Duodenal mucosa (tissue), 2 donors: ENCODE results near the gene CCDC177.

ENCODE experiments used
- H3K27ac ChIP-seq: one replicate; pipeline ENCODE4 v1.7.0; 2013; ENCODE audit warnings: low read depth, low read length
- H3K27me3 ChIP-seq, 2 donors: one replicate each; pipeline ENCODE4 v1.7.0; 2013; ENCODE audit warnings: low read length in 2 of 2, control low read depth in 1 of 2; ENCODE audit not compliant: insufficient read depth in 2 of 2, control insufficient read depth in 1 of 2
- H3K36me3 ChIP-seq, 2 donors: one replicate each; pipeline ENCODE4 v1.7.0; 2013; ENCODE audit warnings: low read length in 2 of 2, control low read depth in 1 of 2; ENCODE audit not compliant: insufficient read depth in 2 of 2, control insufficient read depth in 1 of 2
- H3K4me1 ChIP-seq, 2 donors: one replicate each; pipeline ENCODE4 v1.7.0; 2013; ENCODE audit warnings: low read length in 2 of 2, control low read depth in 1 of 2; ENCODE audit not compliant: insufficient read depth in 2 of 2, control insufficient read depth in 1 of 2
- H3K4me3 ChIP-seq, 2 donors: one replicate each; pipeline ENCODE4 v1.7.0; 2013; ENCODE audit warnings: low read length in 2 of 2, low read depth in 1 of 2
- H3K9ac ChIP-seq, 2 donors: one replicate each; pipeline ENCODE4 v1.7.0; 2013; ENCODE audit warnings: low read length in 2 of 2, low read depth in 1 of 2
- H3K9me3 ChIP-seq, 2 donors: one replicate each; pipeline ENCODE4 v1.7.0; 2013; ENCODE audit warnings: low read length in 2 of 2, control low read depth in 1 of 2; ENCODE audit not compliant: control insufficient read depth in 1 of 2

The CCDC177 gene

DNA sequence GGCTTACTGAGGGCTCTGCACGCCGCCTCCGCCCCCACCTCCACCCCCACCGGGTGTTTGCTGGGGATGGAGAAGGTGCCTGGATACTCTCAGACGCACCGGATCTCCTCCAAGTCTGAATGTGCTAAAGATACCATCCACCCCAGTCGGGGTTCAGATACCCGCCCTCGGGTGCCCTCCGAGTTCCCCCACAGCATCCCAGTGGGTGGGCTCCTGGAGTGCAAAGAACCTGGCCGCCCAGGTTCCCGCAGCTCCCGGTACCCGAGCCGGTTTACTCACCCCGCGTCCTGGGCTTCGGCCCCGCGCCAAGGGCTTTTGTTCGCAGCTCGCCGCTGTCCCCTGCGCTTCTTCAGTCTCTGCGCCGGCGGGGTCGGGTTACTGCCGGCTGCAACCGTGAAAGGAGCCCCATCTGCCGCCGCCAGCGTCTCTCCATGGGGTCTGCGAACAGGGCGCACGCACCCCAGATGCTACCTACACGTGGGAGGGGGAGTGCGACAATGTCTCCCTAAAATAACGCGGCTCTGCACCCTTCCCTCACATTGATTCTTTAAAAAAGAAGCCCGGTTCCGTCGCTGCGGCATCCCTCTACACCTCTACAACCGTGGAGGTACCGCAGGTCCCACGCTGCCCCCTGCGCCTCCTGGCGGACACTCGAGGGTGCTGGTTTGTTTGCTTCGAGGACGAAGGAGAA is at the start of gene CCDC177:
TSS of gene CCDC177 (minus strand) at position 609 of the 691 bp plus-strand sequence. CDS start 1,249 bp downstream, outside the sequence.
- H3K27me3 ChIP-seq: peaks cover 43 to 47% of the 10 kb centered on the region in 2 donors
- no peaks in the 10 kb centered on the region for H3K36me3 ChIP-seq
- peak within 1 kb of the TSS in 1 of 2 donors; percentile 48 for H3K4me3 ChIP-seq
- H3K27ac ChIP-seq: no peak within 1 kb of the TSS
- no peaks in the 10 kb centered on the region for H3K9me3 ChIP-seq
- H3K4me1 ChIP-seq: peaks cover 2 to 16% of the 10 kb centered on the region in 2 donors
- H3K9ac ChIP-seq: no peak within 1 kb of the TSS

DNA sequence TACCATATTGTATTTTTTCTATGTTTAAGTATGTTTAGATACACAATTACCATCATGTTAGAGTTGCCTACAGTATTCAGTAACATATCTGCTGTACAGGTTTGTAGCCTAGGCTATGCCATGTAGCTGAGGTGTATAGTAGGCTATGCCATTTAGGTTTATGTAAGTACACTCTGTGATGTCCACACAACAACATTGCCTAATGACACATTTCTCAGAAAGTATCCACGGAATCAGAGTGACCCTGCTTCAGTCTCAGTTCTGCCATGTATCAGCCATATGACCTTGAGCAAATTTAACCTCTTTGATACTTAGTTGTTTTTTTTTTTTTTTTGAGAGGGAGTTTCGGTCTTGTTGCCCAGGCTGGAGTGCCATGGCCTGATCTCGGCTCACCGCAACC is 49.5 kb upstream of the CCDC177 start:
- Histone ChIP-seq H3K9me3 (no peaks in the 10 kb centered on the region), H3K4me1 (peaks cover 29 to 43% of the 10 kb centered on the region in 2 donors), H3K4me3 (no peak overlapping the region), H3K36me3 (no peaks in the 10 kb centered on the region), H3K27me3 (no peaks in the 10 kb centered on the region), H3K9ac (no peak overlapping the region), H3K27ac (no peak overlapping the region)

DNA sequence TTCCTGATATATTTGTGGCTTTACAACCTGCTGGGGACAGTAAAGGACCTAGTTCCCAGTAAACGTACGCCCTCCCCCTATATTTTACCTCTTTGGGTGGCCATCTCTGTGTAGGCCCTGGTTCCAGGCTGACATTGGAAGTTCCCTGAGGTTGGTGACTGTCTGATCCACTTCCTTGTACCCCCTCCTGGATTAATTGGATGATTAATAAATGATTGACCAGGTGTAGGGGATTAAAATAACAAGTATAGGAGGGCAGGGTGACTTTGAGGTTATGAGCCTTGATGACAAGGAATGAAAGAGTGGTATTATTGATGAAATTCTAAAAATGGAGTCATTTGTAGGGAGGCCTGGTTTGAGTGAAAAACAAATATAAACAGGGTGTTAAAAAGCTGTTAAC is 46.3 kb upstream of the CCDC177 start:
- no peak overlapping the region for H3K9ac ChIP-seq
- H3K4me3 ChIP-seq: no peak overlapping the region
- H3K4me1 ChIP-seq: peaks cover 56 to 70% of the 10 kb centered on the region in 2 donors
- H3K9me3 ChIP-seq: no peaks in the 10 kb centered on the region
- H3K27me3 ChIP-seq: no peaks in the 10 kb centered on the region
- H3K36me3 ChIP-seq: no peaks in the 10 kb centered on the region
- no peak overlapping the region for H3K27ac ChIP-seq

DNA sequence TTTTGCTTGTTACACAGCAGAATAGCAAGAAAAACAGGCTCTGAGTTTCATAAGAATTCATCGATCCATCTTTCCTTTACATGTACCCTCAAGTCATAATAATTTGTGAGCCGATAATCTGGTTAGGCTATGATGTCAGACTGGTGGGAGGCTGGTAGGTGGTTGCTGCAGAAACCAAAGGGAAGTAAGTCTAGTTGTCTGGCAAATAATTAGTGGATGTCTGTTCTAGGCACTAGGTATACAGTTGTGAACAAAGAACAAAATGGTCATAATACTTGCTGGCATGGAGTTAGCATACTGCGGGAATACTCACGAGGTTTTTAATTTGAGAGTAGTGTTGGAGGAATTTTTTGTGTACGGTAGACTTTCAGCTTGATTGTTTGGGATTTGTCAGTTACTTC is 45.5 kb upstream of the CCDC177 start:
- no peak overlapping the region for H3K27ac ChIP-seq
- no peak overlapping the region for H3K4me3 ChIP-seq
- peaks cover 57 to 70% of the 10 kb centered on the region in 2 donors for H3K4me1 ChIP-seq
- H3K9ac ChIP-seq: no peak overlapping the region
- no peaks in the 10 kb centered on the region for H3K9me3 ChIP-seq
- H3K36me3 ChIP-seq: no peaks in the 10 kb centered on the region
- H3K27me3 ChIP-seq: no peaks in the 10 kb centered on the region

DNA sequence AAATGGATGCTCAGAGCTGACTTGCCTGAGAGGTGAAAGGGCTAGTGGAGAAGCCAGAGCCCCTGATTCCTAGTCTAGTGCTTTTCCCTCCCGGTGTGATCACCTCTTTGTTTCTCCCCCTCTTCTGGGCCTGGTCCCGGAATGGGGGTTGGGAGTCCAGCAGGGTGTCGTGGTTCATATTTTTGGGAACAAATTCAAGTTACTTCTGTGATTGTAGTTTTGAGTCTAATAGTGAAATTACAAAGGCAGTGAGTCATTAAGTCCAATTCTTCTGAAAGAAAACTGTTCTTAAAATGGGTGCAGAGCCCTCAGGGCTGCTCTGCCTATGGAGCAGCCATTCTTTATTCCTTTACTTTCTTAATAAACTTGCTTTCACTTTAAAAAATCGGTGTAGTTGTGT is 44.3 kb upstream of the CCDC177 start:
- no peak overlapping the region for H3K9ac ChIP-seq
- no peaks in the 10 kb centered on the region for H3K9me3 ChIP-seq
- no peak overlapping the region for H3K27ac ChIP-seq
- no peaks in the 10 kb centered on the region for H3K27me3 ChIP-seq
- H3K4me1 ChIP-seq: peaks cover 67 to 77% of the 10 kb centered on the region in 2 donors
- no peaks in the 10 kb centered on the region for H3K36me3 ChIP-seq
- H3K4me3 ChIP-seq: no peak overlapping the region

DNA sequence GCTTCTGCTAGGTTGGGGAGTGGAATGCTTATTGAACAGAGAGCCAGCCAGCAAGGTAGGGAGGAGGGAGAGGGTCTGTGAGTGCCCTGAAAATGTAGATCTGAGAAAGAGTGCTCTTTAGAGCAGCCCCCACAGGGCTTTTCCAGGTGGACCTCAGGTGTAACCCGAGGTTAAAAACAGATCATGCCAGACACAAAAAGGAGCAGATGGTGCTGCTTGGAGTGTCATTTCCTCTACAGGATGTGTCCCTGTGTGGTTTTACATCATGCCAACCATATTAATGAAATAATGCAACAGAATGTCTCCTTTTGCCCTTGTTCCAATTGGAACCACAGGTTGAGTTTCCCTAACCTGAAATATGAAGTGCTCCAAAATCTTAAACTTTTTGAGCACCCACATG is 43.1 kb upstream of the CCDC177 start:
- Histone ChIP-seq H3K9ac (no peak overlapping the region), H3K36me3 (no peaks in the 10 kb centered on the region), H3K4me1 (peaks cover 78 to 84% of the 10 kb centered on the region in 2 donors), H3K27ac (no peak overlapping the region), H3K9me3 (no peaks in the 10 kb centered on the region), H3K4me3 (no peak overlapping the region), H3K27me3 (no peaks in the 10 kb centered on the region)

DNA sequence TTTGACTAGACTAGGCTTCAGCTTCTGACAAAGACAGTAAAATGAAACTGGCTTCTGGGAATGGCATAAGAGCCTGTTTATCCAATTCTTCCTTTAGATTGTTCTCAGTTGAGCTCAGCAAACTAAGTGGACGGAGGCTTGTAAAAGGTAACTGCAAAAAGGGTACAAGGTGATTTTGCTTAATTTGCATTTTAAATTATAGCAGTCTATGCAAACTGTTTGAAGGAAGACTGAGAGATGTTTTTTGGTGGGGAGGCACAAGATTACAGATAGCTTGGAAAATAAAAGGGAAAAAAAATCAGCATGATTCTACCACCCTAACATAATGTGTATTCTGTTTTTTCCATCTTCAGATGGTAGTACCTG is 41.7 kb upstream of the CCDC177 start:
- Histone ChIP-seq H3K9ac (peak overlapping the region; percentile 41 to 63), H3K27me3 (no peaks in the 10 kb centered on the region), H3K36me3 (no peaks in the 10 kb centered on the region), H3K4me3 (peak overlapping the region in 1 of 2 donors; percentile 43), H3K4me1 (peaks cover 78 to 80% of the 10 kb centered on the region in 2 donors), H3K9me3 (no peaks in the 10 kb centered on the region), H3K27ac (no peak overlapping the region)

DNA sequence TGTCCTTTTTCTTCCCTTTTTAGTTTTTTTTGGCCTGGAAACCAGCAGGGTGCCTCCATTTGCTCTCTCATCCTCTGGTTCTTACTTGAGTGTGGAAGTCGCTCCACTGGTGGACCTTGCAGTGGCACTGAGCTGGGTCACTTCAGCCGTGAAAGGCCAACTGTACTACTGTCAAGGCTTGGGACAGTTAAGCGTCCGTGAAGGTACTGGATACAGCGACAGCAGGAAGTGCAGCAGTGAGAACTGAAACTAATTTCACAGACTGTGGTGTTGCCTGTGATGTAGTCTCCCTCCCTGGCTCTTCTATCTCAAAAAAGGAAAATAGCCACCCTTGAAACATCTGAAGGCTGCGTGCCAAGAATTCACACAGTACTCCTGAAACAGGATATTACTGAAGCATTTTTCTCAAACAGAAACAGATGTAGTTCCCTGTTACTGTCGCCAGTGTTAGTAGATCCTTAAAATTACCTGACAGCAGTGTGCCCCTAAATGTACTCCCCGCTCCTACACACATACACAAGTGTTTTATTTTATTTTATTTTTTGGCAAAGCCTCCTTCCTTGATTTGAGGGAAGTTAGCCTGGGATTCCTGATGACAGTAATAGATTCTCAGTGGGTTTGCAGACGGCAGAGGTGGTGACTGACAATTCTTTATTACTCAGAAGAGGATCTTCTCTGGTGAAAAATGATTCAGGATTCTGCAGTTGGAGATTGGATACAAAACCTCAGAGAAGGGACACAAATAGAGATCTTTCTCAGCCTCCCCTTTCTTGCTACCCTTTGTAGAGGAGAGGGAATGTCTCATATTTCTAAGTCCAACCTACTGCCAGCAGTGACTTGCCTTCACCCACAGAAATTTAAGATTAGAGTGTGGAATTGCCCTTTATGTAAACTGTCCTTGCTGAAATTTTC is 41.1 kb upstream of the CCDC177 start:
- no peaks in the 10 kb centered on the region for H3K36me3 ChIP-seq
- peak overlapping the region; percentile 43 to 48 for H3K4me3 ChIP-seq
- no peaks in the 10 kb centered on the region for H3K9me3 ChIP-seq
- no peaks in the 10 kb centered on the region for H3K27me3 ChIP-seq
- peak overlapping the region; percentile 53 for H3K27ac ChIP-seq
- H3K4me1 ChIP-seq: peaks cover 72 to 75% of the 10 kb centered on the region in 2 donors
- peak overlapping the region; percentile 41 to 63 for H3K9ac ChIP-seq

DNA sequence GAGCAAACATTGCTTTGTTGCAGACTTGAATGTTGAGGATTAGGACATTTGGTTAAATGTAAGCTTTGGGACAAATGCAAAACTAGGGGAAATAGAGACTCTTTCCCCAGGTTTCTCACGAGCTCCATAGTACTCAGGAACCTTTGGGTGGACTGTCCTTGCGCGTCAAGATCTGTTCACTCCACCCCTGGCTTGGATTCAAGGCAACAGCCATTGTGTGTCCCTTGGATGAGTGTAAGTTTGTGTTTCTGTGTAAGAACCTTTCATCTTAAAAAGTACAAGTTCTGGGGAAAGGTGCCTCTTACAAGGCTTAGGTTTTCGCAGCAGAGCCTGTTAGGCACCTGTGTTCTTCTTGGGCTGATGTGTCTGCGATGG is 40.4 kb upstream of the CCDC177 start:
- no peaks in the 10 kb centered on the region for H3K27me3 ChIP-seq
- peak overlapping the region; percentile 53 for H3K27ac ChIP-seq
- H3K9ac ChIP-seq: peak overlapping the region; percentile 41 to 63
- H3K36me3 ChIP-seq: no peaks in the 10 kb centered on the region
- H3K9me3 ChIP-seq: no peaks in the 10 kb centered on the region
- H3K4me3 ChIP-seq: peak overlapping the region; percentile 43 to 48
- H3K4me1 ChIP-seq: peaks cover 75% of the 10 kb centered on the region in 2 donors

DNA sequence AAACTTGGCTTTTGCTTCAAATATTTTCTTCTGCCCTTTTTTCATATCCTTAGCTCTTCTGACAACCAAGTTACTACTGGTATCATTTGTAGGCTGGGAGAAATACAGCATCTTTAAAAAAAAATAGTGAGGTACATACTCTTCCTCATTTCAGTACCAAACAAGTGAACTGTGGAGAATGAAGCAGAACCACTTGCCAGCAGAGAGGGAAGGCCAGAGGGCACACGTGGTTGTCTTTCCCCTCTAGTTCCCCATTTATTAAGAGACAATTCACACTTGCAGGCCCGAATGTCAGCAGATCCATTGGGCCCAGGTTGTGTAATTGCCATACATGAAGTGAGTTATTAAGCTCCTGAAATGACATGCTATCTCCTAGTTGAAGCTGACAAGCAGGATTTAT is 39.9 kb upstream of the CCDC177 start:
- Histone ChIP-seq H3K4me3 (peak overlapping the region in 1 of 2 donors; percentile 48), H3K27me3 (no peaks in the 10 kb centered on the region)

More for the DNA sequence above, 39.9 kb upstream of the CCDC177 start:
- H3K9me3 ChIP-seq: no peaks in the 10 kb centered on the region
- H3K9ac ChIP-seq: no peak overlapping the region
- peaks cover 72% of the 10 kb centered on the region in 2 donors for H3K4me1 ChIP-seq
- peak overlapping the region; percentile 53 for H3K27ac ChIP-seq
- no peaks in the 10 kb centered on the region for H3K36me3 ChIP-seq
